ENCODE data around the gene RNPEPL1. TPM values are rescaled to one million over a fixed set of nuclear protein-coding genes. Genes with fewer than 3 reads are reported as not detected.
A peak's percentile ranks its signal among the peaks of the same experiment; 100 is the strongest.

The RNPEPL1 gene
- total and polyA plus RNA-seq, 7 donors = 23.1 to 136 (median 64.3) TPM

DNA sequence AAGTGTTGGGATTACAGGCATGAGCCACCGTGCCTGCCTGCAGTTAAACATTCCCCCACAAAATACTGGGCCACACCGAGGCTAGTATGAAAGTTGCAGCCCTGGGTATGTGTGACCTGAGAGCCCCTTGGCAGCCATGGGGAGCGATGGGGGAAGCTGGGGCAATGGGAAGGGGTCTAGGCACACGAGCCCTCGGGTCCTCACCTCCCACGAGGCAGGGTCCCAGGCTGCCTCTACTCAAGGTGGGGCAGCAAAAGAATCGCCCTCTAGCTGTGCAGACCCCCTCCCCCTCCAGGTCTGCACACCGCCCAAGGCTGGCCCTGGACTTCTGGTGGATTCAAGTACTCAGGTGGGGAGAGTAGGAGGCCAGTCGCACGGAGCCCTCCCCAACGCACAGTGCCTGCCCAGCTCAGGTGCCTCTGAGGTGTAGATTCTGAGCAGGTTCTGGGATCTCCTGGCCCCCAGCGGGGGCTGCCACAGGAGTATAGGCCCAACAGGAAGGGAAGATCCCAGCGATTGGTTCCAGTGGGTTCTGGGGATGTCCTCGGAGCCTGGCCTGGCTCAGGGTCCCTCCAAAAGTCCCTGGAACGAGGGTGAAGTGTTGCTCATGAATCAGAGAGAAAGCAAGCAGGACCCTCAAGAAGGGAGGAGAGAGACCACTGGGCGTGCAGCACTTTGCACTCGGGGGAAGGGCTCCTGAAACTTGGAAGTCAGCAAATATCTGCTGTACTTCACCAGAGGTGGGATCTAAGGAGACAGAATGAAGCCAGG lies 59.6 kb downstream of the RNPEPL1 start:
- H3K9me3 ChIP-seq = no peaks in the 10 kb centered on the region
- intact Hi-C loops (cut with DNase I) = no loop called here

GRCh38 chr2:240628507-240628807 lies 60.2 kb downstream of the RNPEPL1 start:
- Histone ChIP-seq H3K27ac (no peak overlapping the region), H3K27me3 (no peaks in the 10 kb centered on the region), H3K36me3 (no peaks in the 10 kb centered on the region), H3K9me3 (no peaks in the 10 kb centered on the region), H3K4me1 (no peaks in the 10 kb centered on the region), H3K4me3 (no peak overlapping the region)
- intact Hi-C loops (cut with DNase I) = no loop called here
- WGBS, 2 donors = 90 to 94% methylated on average over 7 of the region's 7 CpGs
- TF ChIP-seq POLR2A (IDR thresholded peaks at IDR 0.05) (no peak), POLR2AphosphoS5 (IDR thresholded peaks at IDR 0.05) (no peak), EP300 (IDR thresholded peaks at IDR 0.05) (no peak)
- TF ChIP-seq, protein P1, sequence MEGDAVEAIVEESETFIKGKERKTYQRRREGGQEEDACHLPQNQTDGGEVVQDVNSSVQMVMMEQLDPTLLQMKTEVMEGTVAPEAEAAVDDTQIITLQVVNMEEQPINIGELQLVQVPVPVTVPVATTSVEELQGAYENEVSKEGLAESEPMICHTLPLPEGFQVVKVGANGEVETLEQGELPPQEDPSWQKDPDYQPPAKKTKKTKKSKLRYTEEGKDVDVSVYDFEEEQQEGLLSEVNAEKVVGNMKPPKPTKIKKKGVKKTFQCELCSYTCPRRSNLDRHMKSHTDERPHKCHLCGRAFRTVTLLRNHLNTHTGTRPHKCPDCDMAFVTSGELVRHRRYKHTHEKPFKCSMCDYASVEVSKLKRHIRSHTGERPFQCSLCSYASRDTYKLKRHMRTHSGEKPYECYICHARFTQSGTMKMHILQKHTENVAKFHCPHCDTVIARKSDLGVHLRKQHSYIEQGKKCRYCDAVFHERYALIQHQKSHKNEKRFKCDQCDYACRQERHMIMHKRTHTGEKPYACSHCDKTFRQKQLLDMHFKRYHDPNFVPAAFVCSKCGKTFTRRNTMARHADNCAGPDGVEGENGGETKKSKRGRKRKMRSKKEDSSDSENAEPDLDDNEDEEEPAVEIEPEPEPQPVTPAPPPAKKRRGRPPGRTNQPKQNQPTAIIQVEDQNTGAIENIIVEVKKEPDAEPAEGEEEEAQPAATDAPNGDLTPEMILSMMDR (IDR thresholded peaks at IDR 0.05) = no peak
- DNase-seq = no peak

More for the DNA sequence above, 59.6 kb downstream of the RNPEPL1 start:
- 93 to 94% methylated on average over 17 of the region's 17 CpGs for WGBS, 2 donors
- H3K27me3 ChIP-seq = peaks cover 0 to under 1% (median 0%) of the 10 kb centered on the region in 3 donors
- no peak overlapping the region for H3K4me3 ChIP-seq
- H3K36me3 ChIP-seq = no peaks in the 10 kb centered on the region
- H3K4me1 ChIP-seq = no peaks in the 10 kb centered on the region
- DNase-seq = no peak
- TF ChIP-seq, protein P1 (IDR thresholded peaks at IDR 0.05) = no peak
- no peak for TF ChIP-seq POLR2AphosphoS5 (IDR thresholded peaks at IDR 0.05)
- no peak for TF ChIP-seq EP300 (IDR thresholded peaks at IDR 0.05)
- TF ChIP-seq POLR2A (IDR thresholded peaks at IDR 0.05) = no peak
- no peak overlapping the region for H3K27ac ChIP-seq

DNA sequence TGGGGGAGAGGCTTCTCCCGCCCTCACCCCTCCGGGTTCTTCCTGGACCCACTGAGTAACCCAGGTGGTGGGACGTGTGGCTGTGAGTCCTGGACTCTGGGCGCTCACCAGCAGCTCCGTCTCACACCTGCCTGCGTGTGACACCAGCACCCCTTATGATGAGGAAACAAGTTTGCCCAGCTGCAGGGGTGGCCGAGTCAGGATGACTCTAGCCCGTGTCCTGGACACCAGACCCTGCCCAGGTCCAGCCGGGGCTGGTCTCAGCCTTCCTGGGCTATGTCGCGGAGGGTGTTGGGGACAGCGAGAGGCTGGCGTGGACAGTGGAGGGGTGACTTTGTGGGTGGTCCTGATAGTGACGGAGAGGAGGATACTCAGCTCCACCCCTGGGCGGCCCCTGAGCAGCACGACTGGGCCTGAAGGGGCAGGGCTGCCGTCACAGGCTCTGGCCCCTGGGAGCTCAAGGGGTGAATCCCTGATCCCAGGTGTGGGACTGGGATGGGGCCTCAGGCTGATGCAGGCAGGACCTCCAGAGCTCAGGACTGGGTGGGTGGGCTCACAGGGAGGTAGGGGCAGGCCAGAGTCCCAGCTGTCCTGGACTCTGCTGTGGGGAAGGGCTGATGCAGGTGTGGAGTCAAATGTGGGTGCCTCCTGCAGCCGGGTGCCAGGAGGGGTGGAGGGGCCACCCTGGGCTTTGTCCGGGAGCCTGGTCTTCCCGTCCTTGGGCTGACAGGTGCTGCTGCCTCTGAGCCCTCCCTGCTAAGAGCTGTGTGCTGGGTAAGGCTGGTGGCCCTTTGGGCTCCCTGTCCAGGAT lies 60.7 kb downstream of the RNPEPL1 start:
- TF ChIP-seq, protein P1 (IDR thresholded peaks at IDR 0.05) = no peak
- TF ChIP-seq POLR2AphosphoS5 (IDR thresholded peaks at IDR 0.05) = no peak
- TF ChIP-seq EP300 (IDR thresholded peaks at IDR 0.05) = no peak
- no peak for TF ChIP-seq POLR2A (IDR thresholded peaks at IDR 0.05)
- Histone ChIP-seq H3K4me3 (no peak overlapping the region), H3K9me3 (peaks cover 0 to 3% (median 0%) of the 10 kb centered on the region in 4 donors), H3K36me3 (no peaks in the 10 kb centered on the region), H3K4me1 (no peaks in the 10 kb centered on the region), H3K27me3 (no peaks in the 10 kb centered on the region), H3K27ac (no peak overlapping the region)
- WGBS, 2 donors = 83 to 87% methylated on average over 20 of the region's 20 CpGs
- DNase-seq = peak; percentile 59
- intact Hi-C loops (cut with DNase I) = no loop called here

DNA sequence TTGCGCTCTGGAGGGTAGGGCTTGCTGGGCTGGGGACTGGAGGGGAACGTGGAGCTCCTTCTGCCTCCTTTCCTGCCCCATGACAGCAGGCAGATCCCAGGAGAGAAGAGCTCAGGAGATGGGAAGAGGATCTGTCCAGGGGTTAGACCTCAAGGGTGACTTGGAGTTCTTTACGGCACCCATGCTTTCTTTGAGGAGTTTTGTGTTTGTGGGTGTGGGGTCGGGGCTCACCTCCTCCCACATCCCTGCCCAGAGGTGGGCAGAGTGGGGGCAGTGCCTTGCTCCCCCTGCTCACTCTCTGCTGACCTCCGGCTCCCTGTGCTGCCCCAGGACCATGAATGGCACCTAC lies 61.3 kb downstream of the RNPEPL1 start:
- no peak for DNase-seq
- no peak overlapping the region for H3K4me3 ChIP-seq
- peaks cover 0 to 3% (median 0%) of the 10 kb centered on the region in 4 donors for H3K9me3 ChIP-seq
- TF ChIP-seq POLR2A (IDR thresholded peaks at IDR 0.05) (no peak), EP300 (IDR thresholded peaks at IDR 0.05) (no peak), POLR2AphosphoS5 (IDR thresholded peaks at IDR 0.05) (no peak)
- TF ChIP-seq, protein P1 (IDR thresholded peaks at IDR 0.05) = no peak
- H3K27ac ChIP-seq = no peak overlapping the region
- no peaks in the 10 kb centered on the region for H3K27me3 ChIP-seq
- no peaks in the 10 kb centered on the region for H3K4me1 ChIP-seq
- H3K36me3 ChIP-seq = no peaks in the 10 kb centered on the region
- WGBS, 2 donors = 86 to 92% methylated on average over 5 of the region's 5 CpGs
- intact Hi-C loops (cut with DNase I) = no loop called here

All from sigmoid colon (tissue), 7 donors.